Measurements from ENCODE around the gene TOM1L1.

Gene TOM1L1

GRCh38 chr17:55004484-55004883 is 103.8 kb downstream of the TOM1L1 start:
- Histone ChIP-seq H3K4me1 (ENCODE audit: control insufficient read depth in 2 of 2, insufficient read depth in 2 of 2, low read length in 2 of 2) (no peaks in the 10 kb centered on the region), H3K36me3 (ENCODE audit: control insufficient read depth in 2 of 2, insufficient read depth in 2 of 2, low read length in 2 of 2) (peaks cover 0 to 3% of the 10 kb centered on the region in 2 donors), H3K9ac (ENCODE audit: low read depth in 1 of 2, low read length in 2 of 2) (no peak overlapping the region), H3K9me3 (ENCODE audit: control insufficient read depth in 2 of 2, low read length in 2 of 2) (no peaks in the 10 kb centered on the region), H3K27me3 (ENCODE audit: control insufficient read depth in 2 of 2, insufficient read depth in 2 of 2, low read length in 2 of 2) (no peaks in the 10 kb centered on the region), H3K27ac (ENCODE audit: low read depth in 2 of 2, low read length in 2 of 2) (no peak overlapping the region), H3K4me3 (ENCODE audit: low read length in 2 of 2) (no peak overlapping the region)

DNA sequence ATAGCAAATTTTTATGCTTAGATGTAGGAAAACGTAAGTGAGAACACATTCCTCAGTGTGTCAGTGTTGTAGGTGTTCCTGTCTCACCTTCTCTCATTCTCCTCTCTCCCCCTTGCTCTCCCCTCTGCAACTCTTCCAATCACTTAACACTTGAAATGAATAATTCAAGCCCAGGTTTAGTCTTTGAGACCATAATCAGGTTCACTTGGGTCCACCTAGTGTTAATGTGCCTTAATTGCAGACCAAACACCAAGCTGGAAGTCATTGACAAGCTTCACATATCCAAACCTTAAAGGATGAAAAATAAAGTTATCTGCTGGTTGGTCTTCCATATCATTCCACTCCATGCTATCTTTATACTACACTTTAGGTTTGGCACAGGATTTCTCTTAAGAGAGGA is 104.9 kb downstream of the TOM1L1 start:
- peaks cover 0 to 3% of the 10 kb centered on the region in 2 donors for H3K36me3 ChIP-seq (ENCODE audit: control insufficient read depth in 2 of 2, insufficient read depth in 2 of 2, low read length in 2 of 2)

More for the DNA sequence above, 104.9 kb downstream of the TOM1L1 start:
- no peak overlapping the region for H3K4me3 ChIP-seq (ENCODE audit: low read length in 2 of 2)
- no peaks in the 10 kb centered on the region for H3K27me3 ChIP-seq (ENCODE audit: control insufficient read depth in 2 of 2, insufficient read depth in 2 of 2, low read length in 2 of 2)
- no peak overlapping the region for H3K9ac ChIP-seq (ENCODE audit: low read depth in 1 of 2, low read length in 2 of 2)
- H3K9me3 ChIP-seq (ENCODE audit: control insufficient read depth in 2 of 2, low read length in 2 of 2), result no peaks in the 10 kb centered on the region
- no peak overlapping the region for H3K27ac ChIP-seq (ENCODE audit: low read depth in 2 of 2, low read length in 2 of 2)
- no peaks in the 10 kb centered on the region for H3K4me1 ChIP-seq (ENCODE audit: control insufficient read depth in 2 of 2, insufficient read depth in 2 of 2, low read length in 2 of 2)

All from mucosa of rectum (tissue), 2 donors.